ENCODE data around the gene ABCA3. TPM values are rescaled to one million over a fixed set of nuclear protein-coding genes. Genes with fewer than 3 reads are reported as not detected.

The ABCA3 gene
- total RNA-seq, 1 donor from 2014 or later: 7.3 TPM

- intact Hi-C loops (cut with micrococcal nuclease): no loop called here
Observed at GRCh38 chr16:2357331-2357730, 16.8 kb upstream of the ABCA3 start.

GRCh38 chr16:2350500-2350899 lies 10.0 kb upstream of the ABCA3 start:
- intact Hi-C loops (cut with micrococcal nuclease): no loop called here

- intact Hi-C loops (cut with micrococcal nuclease): loop anchor here (5.0 kb wide), 1 partner anchor 144 kb away; no protein-coding TSS in a partner anchor
Observed at GRCh38 chr16:2343211-2343610, 2.7 kb upstream of the ABCA3 start.

GRCh38 chr16:2341456-2342447 lies 1.2 kb upstream of the ABCA3 start:
- intact Hi-C loops (cut with micrococcal nuclease): loop anchor here (1.0 to 5.0 kb wide), 2 partner anchors 73 to 146 kb away; partner anchors contain the start of gene RNPS1

- intact Hi-C loops (cut with micrococcal nuclease): loop anchor here (1.0 to 5.0 kb wide), 4 partner anchors 83 to 161 kb away; partner anchors contain the start of gene CCNF
Observed at GRCh38 chr16:2339521-2340484, 725 bp downstream of the ABCA3 start.

- intact Hi-C loops (cut with micrococcal nuclease): no loop called here
Observed at GRCh38 chr16:2337431-2338296, 2.9 kb downstream of the ABCA3 start.

DNA sequence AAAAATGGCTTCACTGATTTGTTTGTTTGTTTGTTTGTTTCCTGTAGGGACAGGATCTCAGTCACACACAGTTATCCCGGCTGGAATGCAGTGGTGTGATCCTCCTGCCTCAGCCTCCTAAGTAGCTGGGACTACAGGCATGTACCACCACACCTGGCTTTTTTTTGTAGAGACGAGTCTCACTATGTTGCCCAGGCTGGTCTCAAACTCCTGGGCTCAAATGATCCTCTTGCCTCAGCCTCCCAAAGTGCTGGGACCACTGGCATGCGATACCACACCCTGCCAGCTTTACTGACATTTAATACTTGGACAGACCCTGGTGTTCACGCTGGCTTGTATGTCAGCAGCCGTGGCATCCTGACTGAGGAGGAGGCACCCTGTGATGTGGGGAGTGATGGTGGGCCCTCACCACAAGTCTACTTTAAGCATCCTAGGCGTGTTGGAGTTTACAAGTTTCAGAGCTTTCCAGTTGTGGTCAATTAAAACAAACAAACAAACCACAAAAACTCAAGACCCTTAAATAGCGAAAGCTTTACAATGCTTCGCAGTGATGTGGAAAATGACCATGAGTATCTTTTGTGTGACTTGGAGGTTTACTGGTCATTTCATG lies 5.1 kb downstream of the ABCA3 start:
- intact Hi-C loops (cut with micrococcal nuclease): no loop called here

- intact Hi-C loops (cut with micrococcal nuclease): no loop called here
Observed at GRCh38 chr16:2333772-2334379, 6.7 kb downstream of the ABCA3 start.

DNA sequence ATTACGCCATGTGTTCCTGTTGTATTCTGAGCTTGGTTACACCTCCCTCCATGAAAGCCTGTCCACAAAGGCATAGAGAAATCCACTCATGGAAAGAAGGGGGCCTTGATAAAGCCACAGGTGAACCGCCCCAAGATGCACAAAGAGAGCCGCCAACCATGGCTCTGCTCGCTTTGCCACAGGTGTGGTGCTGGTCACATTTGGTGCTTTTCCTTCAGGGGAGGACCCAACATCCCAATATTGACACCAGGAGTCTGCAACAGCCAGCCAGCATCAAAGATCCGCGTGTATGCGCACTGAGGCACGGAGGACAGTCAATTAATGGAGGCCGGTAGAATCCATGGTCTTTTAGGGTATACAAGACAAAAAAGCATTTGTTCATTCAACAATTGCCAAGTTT lies 7.3 kb downstream of the ABCA3 start:
- intact Hi-C loops (cut with micrococcal nuclease): no loop called here

DNA sequence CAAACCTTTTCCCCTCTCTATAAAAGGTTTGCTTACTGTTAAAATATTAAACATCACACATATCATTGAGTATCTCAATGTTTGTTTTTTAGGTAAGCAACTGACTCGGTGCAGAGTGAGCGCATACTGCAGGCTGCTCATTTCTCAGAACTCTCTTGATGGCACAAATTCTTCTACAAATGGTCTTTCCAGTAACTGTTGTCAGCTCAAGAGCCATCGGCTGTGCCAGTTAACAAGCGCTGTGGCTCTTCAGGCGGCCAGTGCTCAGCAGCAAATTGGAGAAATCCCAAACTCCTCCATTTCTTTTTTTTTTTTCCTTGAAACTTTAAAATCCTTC lies 8.6 kb downstream of the ABCA3 start:
- intact Hi-C loops (cut with micrococcal nuclease): no loop called here

DNA sequence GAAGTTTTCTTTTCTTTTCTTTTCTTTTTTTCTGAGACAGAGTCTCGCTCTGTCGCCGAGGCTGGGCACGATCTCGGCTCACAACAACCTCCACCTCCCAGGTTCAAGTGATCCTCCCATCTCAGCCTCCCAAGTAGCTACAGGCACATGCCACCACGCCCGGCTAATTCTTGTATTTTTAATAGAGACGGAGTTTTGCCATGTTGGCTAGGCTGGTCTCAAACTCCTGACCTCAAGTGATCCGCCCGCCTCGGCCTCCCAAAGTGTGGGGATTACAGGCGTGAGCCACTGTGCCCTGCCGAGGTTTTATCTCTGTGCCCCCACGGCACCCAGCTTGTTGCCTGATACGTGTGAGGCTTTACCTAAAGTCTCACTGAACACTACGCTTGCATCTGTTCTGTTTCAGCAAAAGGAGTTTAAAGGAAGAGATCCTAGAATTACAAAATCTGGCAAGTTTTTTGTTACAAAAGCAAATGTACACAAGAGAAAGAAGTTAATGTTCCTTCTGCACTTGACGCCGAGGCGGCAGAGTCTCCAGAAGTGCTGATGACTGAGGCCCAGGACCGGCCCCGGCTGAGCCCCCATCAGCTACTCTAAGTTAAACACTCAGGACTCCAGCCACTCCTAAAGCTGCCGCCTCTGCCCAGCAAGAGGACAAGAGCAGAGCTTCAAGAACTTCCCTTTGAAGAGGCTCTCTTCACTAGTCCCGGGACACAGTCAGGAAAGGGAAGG lies 9.2 kb downstream of the ABCA3 start:
- intact Hi-C loops (cut with micrococcal nuclease): no loop called here

GRCh38 chr16:2329532-2329931 lies 11.0 kb downstream of the ABCA3 start:
- intact Hi-C loops (cut with micrococcal nuclease): no loop called here

GRCh38 chr16:2328428-2328827 lies 12.1 kb downstream of the ABCA3 start:
- intact Hi-C loops (cut with micrococcal nuclease): no loop called here

DNA sequence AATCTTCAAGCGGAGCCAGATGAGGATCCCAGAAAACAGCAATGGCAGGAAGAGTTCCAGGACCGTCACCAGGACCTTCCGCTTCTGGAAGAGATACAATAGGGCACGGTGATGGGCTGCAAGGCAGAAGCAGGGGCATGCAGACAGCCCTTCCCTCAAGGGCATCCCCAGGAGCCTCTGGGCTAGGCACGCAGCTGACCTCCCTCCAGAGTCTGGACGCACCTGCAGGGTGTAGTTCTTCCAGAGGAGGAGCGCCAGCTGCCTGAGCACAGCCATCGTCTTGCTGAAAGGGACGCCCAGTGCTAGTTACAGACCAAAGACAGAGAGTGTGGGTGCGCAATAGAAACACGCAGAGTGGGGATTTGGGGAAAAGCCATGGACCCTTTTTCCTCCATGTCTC lies 14.3 kb downstream of the ABCA3 start:
- intact Hi-C loops (cut with micrococcal nuclease): no loop called here

DNA sequence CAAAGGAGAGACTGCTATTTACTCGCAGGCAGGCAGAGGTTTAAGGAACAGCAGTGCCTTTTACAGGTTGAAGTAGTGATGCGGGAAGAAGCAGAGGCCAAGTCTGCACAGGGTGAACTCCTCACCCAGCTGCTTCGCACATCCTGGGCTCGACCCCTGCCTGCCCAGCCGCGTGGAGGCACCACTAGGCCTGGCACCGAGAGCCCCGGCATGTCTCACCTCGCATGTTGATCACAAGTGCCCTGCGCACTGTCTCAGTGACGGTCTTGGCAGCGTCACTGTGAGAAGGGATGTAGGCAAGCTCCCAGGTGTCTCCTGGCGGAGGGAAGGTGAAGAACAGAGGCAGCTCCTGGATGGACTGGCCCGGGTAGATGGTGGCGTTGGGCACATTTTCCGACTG lies 14.7 kb downstream of the ABCA3 start:
- intact Hi-C loops (cut with micrococcal nuclease): no loop called here

- intact Hi-C loops (cut with micrococcal nuclease): no loop called here
Observed at GRCh38 chr16:2325181-2325580, 15.3 kb downstream of the ABCA3 start.

DNA sequence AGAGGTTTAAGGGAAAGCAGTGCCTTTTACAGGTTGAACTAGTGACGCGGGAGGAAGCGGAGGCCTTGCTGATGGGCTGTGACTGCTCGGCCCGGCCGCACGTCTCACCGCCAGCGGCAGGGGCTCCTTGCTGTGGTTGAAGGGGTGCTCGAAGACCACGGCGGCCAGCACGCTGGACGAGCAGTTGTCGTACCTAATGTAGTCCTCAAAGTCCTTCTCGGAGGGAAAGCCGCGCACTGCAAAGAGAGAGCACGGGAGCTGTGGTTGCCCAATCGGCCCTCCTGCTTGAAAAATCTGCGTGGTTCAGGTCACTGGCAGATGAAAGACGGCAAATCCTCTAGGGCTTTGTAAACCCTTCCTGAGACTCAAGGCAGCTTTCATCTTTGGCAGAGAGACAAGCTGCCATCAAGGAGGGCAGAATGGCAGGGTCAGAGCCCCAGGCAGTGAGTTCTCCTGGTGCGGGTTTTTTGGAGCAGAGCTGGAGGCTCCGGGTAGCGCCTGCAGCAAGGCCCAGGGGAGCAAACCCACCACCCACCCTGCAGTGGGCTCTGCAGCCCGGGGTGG lies 16.1 kb downstream of the ABCA3 start:
- intact Hi-C loops (cut with micrococcal nuclease): no loop called here

DNA sequence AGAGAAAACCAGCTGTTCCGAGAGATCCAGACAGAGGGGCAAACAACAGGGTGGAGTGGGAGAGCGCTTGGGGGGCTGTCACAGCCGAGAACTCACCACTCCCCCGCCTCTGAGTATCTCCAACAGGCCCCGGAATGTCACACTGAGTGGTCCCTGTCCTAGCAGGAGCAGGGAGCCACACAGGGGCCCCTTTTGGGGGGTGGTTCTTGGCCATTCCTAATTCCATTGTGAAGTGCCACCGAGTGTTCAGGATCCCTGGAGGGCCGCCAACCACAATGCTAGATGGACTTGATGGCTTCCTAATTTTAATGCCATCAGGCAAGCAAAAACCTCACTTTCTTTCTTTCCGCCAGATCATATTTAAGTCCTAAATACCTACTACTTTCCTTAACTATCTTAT lies 16.8 kb downstream of the ABCA3 start:
- intact Hi-C loops (cut with micrococcal nuclease): no loop called here

DNA sequence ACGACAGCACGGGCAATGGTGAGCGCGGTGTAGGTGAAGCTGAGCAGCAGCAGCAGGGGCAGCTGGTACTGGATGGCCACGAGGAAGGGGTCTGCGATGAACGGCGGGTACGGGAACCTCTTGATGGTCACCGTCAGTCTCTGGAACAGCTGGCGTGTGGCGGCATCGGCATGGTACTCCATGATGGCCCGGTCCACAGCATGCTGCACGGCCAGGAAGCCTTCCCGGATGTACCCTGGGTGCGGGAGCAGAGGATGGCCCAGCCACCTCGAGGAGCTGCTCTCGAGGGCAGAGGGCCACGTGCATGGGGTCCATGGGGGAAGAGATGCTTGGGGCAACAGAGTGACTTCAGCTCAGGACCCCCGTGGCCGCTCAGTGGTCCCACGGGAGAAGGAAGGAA lies 20.9 kb downstream of the ABCA3 start:
- intact Hi-C loops (cut with micrococcal nuclease): no loop called here
